Kidney glomerular epithelial cell (primary cell): ENCODE data around the gene TLX2.

Source experiments
- DNase-seq: peaks from one replicate; lab custom pipeline; 2025; lab: John Stamatoyannopoulos, UW

Gene TLX2

DNA sequence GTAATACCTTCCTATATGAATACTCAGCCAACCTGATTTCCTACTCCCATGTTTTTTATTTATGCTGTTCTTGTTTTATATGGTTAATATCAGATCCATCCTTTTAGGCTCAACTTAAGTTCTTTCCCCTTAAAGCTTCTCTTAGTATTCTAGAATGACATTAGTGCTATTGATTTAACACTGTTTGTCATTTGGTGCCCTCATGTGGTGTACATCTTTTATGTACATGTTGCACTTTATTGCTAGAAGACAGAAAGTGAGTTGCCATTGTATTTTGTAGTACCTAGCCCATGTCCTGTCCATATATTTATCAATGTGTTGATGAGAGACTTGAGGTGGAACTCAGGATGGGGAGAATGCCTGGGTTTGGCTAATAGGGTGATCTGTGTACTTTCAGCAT lies 18.0 kb downstream of the TLX2 start:
- DNase-seq: peak; percentile 7

DNA sequence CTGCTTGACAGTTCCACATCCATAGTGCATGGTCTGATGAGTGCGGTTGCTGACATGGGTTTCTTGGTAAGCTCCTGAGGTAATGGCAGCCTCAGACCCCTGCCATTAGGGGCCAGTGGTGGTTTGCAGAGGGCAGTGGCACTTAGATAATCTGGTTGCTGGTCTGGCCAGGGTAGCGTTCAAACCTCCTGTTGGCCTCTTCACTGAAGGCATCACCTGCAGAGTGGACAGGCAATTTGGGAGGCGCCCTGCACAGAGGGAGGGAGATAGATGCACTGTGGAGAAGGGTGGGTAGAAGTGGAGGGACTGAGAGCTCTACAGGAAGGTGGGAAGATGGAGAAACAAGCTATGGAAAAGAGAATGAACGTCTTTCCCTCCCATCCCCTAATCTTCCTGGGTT lies 19.2 kb downstream of the TLX2 start:
- no peak for DNase-seq

DNA sequence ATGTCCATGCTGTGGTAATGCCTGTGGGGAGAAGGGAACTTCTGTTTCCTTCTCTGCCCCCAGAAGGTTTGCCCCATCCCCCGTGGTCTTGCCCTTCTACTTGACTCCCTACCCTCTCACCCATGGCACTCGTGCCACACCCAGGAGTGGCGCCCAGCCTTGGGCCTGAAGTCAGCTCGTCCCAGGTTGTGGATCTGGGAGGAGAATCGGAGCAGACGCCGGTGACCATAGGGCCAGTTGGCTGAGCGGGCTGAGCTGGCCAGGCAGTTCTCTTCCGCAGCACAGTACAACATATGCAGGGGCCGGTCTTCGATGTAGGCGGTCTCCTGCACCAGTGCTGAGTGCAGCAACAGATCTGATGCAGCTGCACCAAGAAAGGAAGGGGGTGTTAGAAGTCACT lies 20.2 kb downstream of the TLX2 start:
- no peak for DNase-seq

DNA sequence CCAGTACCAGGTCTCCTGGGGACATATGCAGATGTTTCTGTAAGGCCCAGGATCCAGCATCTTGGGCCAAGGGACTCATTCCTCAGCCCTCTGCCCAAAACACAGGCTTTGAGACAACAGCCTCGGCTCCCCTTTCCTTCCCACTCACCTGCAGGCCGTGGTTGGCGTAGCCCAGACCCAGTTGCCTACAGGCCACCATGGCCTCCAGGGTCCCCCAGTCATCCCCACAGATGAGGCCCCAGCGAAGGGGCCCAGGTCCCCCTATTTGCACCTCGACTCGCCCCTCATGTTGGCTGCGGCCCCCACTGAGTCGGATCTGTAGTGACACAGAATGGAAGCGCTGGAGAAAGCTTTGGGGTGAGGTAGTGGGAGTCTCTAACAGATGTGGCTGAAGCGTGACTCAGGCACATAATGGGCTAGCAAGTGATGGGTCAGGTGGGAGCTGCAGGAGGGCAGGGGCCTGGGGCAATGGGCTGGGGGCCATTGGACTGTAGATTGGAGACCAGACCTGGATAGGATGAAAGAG lies 21.3 kb downstream of the TLX2 start:
- no peak for DNase-seq

DNA sequence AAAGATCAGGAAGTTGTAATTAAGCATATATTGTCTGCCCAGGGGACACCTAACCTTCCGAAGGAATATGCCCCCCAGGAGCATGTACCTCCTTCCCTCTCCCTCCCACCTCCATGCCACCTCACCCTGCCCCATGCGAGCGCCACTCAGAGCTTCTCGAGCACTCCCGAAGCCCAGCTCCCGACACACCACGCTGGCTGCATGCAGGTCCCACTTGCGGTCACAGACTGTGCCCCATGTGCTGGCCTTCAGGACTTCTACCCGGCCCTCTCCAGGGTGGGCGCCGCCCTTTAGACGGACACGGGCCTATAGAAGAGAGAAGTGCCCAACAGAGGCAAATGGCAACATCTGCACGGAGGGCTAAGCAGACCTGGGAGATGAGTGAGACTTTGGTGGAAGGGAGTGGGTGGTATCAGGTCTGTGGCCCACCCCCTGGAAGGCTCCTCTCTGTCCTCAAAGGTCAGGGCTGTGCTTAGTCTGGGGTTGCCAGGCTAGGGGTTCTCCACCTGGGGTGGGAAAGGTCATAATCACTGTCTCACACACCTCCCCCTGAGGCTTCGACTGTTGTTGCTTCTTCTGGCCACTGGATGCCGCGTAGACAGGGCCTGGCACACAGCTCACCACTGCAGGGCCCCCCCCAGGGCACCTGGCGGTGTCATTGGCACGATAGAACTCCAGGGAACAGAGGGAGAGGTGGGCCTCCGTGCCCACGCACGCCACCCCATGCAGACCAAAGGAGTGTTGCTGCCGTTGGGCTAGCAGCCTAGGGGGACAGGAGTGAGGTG lies 22.1 kb downstream of the TLX2 start:
- DNase-seq: no peak

DNA sequence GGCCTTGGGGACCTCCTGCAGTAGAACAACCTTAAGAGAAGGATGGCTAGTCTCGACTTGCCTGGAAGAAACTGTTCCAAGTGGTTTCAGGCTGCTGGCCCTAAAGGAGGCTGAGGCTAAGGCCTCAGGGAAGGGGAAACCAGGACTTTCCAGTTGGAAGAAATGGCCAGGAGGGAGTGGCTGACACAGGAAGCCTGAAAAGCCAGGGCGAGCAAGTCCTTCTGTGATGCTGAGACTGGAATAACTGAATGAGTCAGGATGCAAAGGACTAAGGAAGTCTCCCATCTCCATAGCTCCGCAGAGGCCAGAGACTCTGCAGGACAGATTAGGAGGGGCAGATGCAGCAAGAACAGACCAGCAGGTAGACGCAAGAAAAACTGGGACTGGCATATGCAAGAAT lies 22.9 kb downstream of the TLX2 start:
- DNase-seq: no peak

DNA sequence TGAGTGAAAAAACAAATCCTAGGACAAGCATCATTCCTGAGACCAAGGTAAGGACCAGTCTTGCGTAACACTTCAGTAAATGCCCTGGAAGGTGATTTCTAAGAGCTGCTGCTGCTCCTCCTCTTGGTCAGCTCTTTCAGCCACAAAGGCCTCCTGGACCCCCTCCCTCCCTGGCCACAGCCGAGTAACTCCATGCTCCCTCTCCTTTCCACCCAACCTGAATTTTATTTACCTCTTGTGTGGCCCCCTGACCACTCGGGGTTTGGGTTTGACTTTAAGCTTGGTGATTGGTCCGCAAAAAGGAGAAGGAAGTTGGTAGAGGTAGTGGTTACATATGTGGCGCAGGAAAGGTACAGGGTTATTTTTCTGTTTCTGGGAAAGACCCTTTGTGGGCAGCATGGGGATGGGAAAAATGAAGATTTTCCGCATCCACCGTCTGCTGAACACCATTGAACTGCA lies 24.7 kb downstream of the TLX2 start:
- no peak for DNase-seq

DNA sequence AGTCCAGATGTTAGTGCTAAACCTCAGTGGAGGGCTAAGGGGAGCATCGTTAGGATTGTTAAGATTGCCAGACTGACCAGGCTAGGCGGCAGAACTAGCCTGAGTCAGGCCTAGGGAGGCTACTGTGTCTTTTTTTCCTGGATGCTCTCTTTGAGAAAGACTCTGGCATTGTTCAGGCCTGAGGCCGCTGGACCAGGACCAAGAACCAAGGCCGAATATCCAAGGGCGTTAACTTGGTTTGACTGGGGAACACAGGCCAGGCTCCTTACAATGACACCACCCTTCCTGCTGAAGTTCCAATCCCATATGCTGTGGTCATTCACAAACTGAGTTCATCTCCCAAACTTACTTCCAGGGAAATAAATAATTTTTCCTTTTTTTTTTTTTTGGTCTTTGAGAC lies 26.0 kb downstream of the TLX2 start:
- DNase-seq: no peak

DNA sequence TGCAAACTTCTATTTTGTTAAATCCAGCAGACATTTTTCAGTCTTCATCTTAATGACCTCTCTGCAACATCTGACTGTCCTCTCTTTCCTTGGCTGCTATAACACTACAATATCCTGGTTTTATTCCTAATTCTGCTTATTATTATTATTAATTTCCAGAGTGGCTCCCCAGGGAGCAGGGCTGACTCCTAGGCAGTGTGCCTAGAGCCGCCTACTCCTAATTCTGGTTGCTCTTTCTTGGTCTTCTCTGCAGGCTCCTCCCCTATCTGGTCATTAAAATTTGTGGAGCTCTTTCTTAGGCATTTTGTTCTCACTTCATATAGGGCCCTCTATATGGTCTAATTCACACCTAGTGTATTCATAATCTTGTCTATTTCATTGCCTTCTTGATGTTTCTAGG lies 28.7 kb downstream of the TLX2 start:
- no peak for DNase-seq

DNA sequence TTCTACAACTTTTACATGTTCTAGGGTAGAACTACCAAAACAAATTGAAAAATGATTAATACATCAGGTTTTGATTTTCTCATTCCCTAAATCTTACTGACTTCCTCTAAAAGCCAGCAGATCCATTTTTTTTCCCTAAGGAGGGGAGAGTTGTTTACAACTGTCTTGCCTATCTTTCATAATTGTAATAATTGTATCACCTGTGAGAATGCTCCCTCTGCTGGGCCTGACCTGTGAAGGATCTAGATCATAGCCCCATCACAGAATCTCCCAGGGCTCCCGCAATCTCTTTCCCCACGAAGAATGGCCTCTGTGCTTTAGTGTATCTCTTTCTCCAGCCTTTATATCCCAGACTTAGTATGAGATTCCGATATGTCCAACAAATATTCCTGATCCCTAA lies 30.4 kb downstream of the TLX2 start:
- no peak for DNase-seq

DNA sequence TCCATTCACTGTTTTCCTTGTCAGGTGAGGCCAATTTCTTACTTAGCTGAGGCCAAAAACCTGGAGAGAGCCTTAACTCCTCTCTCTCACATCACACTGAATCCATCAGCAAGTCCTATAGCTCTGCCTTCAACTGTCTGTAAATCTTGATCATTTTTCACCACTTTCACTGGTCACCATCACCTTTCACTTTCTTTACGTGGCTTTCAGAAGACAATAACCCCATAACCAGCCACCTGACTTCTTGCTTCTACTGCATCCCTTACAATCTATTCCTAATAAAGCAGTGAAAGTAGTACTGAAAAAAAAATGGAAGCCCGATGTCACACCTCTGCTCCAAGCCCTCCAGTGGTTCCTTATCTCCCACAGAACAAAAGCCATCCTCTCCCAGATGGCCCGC lies 31.8 kb downstream of the TLX2 start:
- no peak for DNase-seq

DNA sequence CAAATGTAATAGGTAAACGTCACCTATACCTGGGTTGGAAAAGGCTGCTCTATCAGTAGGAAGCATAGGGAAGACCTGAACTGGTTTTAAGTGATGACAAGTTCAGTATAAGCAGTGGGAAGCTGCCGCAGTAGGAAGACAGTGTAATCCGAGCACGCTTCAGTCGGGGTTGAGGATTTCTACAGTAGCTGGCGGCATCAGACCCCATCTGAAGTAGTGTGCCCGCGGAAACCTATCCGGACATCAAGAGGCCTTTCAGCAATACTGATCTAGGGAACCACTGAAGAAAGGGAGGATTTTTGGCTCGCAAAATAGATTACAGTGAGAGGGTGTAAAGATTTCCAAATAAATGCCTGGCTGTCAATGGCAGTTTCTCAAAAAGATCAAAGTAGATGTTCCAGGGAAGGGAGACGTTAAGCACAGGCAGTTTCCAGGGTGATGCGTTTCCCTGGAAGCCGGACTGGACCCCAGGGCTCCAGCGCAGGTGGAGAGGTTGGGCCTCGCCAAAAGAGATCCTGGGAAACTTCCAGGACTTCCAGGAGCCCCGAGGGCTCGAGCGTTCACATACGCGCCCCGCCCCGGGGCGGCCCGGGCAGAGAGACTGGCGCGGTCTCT lies 34.1 kb downstream of the TLX2 start:
- DNase-seq: no peak

DNA sequence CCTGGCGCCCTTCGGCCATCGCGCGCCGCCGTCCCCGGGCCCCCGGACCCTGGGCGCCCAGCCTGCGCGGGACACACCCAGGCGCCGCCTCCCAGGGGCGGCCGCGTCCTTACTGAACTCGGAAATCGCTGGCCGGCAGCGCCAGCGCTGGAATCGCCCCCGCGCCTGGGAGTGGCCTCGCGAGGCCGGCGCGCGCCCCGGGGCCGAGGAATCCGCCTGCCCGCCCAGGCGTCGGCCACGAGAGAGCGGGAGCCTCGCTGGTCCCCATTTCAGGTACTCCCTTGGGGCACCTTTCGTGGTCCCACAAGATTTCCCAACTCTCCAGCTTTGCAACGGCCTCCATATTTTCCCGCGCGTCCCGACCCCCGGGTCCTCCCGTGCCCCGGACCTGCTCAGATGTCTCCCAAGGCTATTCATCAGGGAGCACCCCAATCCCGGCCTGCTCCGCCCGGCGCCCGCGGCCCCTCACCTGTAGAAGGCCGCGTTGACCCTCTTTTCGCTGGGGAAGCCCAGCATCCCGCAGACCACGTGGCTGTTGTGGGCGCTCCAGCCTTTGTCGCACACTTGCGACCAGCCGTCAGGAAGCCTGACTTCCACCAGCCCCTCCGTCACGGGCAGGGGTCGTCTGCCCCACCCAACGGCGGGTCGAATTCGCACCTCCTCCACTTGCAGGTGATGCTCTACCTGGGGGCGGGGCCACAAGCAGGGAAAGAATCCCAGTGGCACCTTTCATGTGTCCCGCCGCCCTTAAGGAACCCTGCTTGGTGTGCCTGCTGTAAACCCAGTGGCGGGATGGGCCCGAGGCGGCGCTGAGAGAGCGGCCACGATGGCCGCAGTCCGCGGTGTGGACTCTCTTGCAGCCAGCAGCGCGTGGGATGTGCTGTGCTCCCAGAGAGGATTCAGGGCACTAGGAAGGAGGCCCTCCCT lies 34.9 kb downstream of the TLX2 start:
- peak; percentile 12 for DNase-seq

DNA sequence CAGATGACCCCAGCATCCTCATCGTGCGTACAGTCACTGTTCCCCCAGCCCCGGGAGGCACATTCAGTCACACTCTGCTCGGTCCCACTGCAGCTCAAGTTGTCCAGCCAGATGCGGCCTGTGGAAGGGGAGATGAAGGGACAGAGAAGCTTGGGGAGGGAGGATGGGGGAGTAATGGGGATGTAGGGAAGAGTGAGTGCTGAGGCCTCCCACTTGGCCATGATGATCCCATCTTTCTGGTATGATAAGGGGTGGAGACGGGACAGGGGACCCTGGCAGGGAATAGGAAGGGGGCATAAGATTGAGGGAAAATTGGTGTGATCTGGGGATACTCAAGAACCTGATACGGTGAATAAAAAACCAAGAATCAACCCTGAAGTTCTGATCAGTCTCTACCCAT lies 36.0 kb downstream of the TLX2 start:
- DNase-seq: no peak

DNA sequence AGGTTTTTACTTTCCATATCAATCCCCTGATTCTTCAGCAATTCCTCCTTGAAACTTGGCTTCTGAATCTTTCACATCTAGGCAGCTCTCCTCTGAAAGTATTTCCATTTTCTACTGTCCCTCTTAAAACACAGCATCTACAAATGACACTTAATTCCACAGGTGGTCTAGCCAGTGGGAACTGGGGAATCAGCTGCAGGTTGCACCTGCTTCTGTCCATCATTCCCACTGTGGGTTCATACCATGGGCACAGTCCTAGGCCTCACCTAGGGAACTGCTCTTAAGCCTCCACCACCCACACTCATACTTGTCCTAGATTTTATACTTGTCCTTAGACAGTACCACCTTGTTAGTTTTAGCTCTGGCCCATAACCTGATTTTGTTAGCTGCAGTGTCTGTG lies 37.3 kb downstream of the TLX2 start:
- no peak for DNase-seq

DNA sequence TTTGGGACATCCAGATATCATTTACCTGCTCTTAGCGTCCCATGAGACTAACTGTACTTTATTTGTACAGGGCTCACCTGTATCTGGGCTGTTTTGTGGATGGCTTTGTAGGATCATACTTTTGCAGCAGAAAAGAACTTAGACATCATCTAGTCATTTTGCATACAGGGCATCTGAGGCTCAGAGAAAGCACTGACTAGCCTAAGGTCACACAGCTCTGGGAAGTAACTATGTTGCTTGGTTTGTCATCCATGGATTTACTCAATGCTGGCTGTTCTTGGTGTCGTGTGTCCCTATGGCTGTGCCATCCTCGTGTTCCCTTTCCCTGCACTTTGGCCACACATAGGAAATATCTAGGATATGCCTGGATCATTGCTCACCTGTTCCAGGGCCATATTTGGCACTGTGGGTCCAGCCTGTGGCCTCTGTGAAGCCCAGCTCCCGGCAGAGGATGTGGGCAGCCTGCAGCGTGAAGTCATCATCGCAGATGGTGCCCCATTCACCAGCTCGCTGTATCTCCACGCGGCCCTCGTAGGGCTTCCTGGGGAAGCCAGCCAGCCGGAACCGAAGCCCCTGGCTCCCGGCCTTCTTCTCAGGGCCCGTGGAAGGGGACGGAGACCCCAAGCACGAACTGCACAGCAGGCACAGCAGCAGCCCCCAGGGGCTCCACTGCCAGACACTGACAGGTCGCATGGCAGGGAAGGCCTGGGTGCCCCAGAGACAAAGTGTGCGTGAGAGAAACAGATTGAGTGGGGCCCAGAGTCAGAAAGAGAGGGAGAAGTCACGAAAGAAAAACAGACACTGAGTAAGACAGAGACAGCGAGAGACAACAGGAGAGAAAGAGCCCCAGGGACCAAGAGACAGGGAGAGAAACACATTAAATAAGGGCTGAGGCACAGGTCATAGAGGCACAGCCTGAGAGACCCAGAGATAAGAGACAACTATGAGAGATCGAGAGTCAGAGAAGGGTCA lies 38.0 kb downstream of the TLX2 start:
- no peak for DNase-seq

DNA sequence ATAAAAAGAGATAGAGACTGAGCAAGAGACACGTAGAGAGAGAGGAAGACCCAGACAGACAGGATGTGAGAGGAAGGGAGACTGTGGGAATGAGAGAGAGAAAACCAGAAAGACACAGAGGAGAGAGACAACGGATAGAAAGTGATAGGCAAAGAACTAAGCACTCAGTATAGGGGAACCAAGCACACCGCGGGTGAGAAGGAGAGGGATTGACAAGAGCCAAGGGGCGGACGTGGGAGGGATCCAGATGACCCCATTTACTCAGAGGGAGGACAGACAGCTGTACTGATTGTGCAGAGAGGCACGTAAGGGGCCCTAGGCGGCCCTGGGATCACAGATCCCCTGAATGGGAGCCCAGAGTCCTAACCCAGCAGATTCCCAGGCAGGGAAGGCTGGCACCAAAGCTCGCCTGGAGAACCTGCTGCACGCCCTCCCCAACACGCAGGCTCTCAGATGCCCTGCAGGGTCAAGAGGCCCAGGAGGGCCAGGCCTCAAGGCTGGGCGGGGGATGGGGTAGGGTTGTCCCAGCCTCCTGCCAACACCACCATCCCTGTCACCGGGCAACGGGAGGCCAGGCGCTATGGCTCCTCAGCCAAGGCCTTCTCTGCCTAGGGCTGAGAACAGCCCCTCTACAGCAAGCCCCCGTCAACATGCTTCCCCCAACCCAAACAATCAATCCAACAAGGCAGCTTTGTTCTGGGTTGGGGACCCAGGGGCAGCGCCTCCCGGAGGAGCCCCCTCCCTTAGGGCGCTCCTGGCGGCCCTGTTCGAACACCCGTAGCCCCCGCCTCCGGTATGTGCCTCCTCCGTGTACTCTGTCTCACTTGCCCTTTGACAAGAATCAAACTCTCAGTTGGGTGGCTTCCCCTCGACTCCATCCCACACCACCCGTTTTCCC lies 38.9 kb downstream of the TLX2 start:
- no peak for DNase-seq

DNA sequence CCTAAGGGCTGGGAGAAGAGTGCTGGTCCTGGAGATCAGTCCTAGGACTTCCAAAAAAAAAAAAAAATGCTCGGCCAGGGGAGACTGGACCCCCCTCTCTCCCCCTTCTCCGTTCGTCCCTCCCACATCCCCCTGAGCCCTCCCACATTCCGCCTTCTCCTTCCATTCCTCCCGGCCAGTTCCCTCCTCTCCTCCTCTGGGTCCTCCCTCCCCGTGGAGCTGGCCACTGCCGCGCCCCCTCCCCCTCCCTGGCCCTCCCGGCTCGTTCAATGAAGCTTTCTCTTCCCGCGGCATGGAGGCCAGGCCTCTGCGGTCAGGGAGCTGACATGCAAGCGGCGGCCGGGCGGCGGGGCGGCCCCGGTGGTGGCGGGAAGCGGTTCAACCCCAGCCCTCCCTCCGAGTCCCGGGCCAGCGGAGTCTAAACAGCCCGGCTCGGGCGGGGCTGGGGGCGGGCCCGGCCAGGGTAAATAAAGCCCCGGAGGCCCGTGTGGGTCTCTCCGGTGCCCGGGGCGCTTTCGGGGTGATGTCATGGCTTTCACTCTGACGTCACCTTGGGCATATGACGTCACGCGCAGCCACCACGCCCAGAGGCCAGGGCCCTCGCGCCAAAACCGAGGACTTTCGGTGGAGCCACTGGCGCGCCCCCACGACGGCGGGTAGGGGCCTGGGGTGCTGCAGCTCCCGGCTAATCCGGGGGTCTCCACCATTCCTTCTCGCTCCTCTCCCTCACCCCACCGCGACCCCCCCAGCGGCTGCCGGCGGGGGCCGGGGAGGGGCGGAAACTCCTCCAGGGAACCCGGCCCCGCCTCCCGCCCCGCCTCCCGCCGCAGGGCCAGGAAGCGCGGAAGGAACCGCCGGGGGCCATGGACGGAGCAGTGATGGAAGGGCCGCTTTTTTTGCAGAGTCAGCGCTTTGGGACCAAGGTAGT lies 39.9 kb downstream of the TLX2 start, which contains the start of the genes DOK1 and LOXL3:
Gene DOK1 (plus strand): TSS at position 829 of the 928 bp plus-strand sequence. CDS start 35 bp downstream, at position 864.
Gene LOXL3 (minus strand): TSS at position 51 of the 928 bp plus-strand sequence. CDS start 1,308 bp downstream, outside the sequence.
- peak; percentile 74 for DNase-seq
